HepG2 (cell line): Measurements from ENCODE around the gene TENM3. TPM values are rescaled to one million over a fixed set of nuclear protein-coding genes. Genes with fewer than 3 reads are reported as not detected.

Experiments used
- ATAC-seq: fragments of 200-7000 bp; cut with Tn5 transposase; 3 replicates; pipeline ENCODE4 v1.9.1; 2020; ENCODE audit warnings: mild to moderate bottlenecking, moderate library complexity
- BruUV-seq: library from RNA; stranded (reverse); fragments of 400-500 nt; replicated peaks from 2 replicates; lab custom pipeline; 2021; lab: Mats Ljungman, UMichigan
- CTCF ChIA-PET: fragments of 300-600 bp; formaldehyde crosslinking; extraction: SDS; loops from one replicate; lab custom pipeline; 2021; ENCODE audit warnings: low total read pairs, inconsistent platforms, low intra/inter-chr PET ratio; lab: Yijun Ruan, JAX
- POLR2A ChIA-PET: fragments of 350-600 bp; sonication (Branson Sonifier 250); formaldehyde crosslinking; loops from one replicate; lab custom pipeline; 2020; ENCODE audit warnings: antibody characterized with exemption, inconsistent platforms; lab: Yijun Ruan, JAX
- DNase-seq: peaks from one replicate; pipeline ENCODE4 v3.0.0-alpha.2; 2015; ENCODE audit warnings: low spot score
- FAIRE-seq: peaks from 3 replicates; lab custom pipeline; 2011; peaks lifted over from hg19 to GRCh38; lab: Jason Lieb, UNC
- H2AFZ ChIP-seq: one replicate; pipeline ENCODE4 v1.6.1; 2011; ENCODE audit warnings: low read length, inconsistent platforms
- H3K27ac ChIP-seq: fragments of 300-600 bp; 3 replicates; pipeline ENCODE4 v1.8.0; 2011; ENCODE audit warnings: mixed run types, mild to moderate bottlenecking, mixed read lengths, low read length, inconsistent platforms; ENCODE audit not compliant: insufficient read depth; ENCODE audit errors: extremely low read length
- H3K27me3 ChIP-seq, 2 experiments: fragments of 200-600 bp in 1 of 2; 2 replicates in 1 of 2; 3 replicates in 1 of 2; pipeline versions ENCODE4 v1.6.0 to v1.8.0; 2011; ENCODE audit warnings: low read length in 2 of 2, mild to moderate bottlenecking in 2 of 2, moderate library complexity in 2 of 2, inconsistent platforms in 1 of 2; ENCODE audit not compliant: insufficient read depth in 2 of 2, control insufficient read depth in 1 of 2
- H3K36me3 ChIP-seq, 2 experiments: fragments of 200-600 bp in 1 of 2; replicated peaks in 1 of 2; 2 replicates in 1 of 2; 3 replicates in 1 of 2; pipeline versions ENCODE4 v1.5.1 to v1.8.0; 2011; ENCODE audit warnings: low read length in 2 of 2, inconsistent platforms in 1 of 2; ENCODE audit not compliant: insufficient read depth in 2 of 2, control insufficient read depth in 1 of 2
- H3K4me1 ChIP-seq: 2 replicates; pipeline ENCODE4 v1.5.1; 2012; ENCODE audit warnings: low read length, inconsistent platforms; ENCODE audit not compliant: insufficient read depth
- H3K4me2 ChIP-seq: 2 replicates; pipeline ENCODE4 v1.6.0; 2011; ENCODE audit warnings: low read depth, low read length, inconsistent platforms
- H3K4me3 ChIP-seq, 3 experiments: fragments of 200-600 bp in 1 of 3; sonication (generic), shearing (Covaris generic) in 1 of 3; replicated peaks in 1 of 3; 2 replicates each; pipeline ENCODE4 v1.5.1; 2011 to 2016; ENCODE audit warnings: low read length in 3 of 3, inconsistent platforms in 2 of 3, low read depth in 2 of 3, mild to moderate bottlenecking in 2 of 3, control low read depth in 1 of 3, mixed read lengths in 1 of 3; ENCODE audit not compliant: insufficient read depth in 1 of 3
- H3K79me2 ChIP-seq: one replicate; pipeline ENCODE4 v1.6.1; 2011; ENCODE audit warnings: low read length, inconsistent platforms; ENCODE audit not compliant: insufficient read depth
- H3K9ac ChIP-seq: 2 replicates; pipeline ENCODE4 v1.6.0; 2011; ENCODE audit warnings: mild to moderate bottlenecking, low read depth, low read length, inconsistent platforms; ENCODE audit not compliant: insufficient read depth
- H3K9me3 ChIP-seq: 2 replicates; pipeline ENCODE4 v1.5.1; 2012; ENCODE audit warnings: mild to moderate bottlenecking, low read length
- H4K20me1 ChIP-seq: 2 replicates; pipeline ENCODE4 v1.6.0; 2011; ENCODE audit warnings: inconsistent platforms, mild to moderate bottlenecking, low read length, moderate library complexity; ENCODE audit not compliant: insufficient read depth
- BRCA1 ChIP-seq: sonication (generic); formaldehyde crosslinking; IDR thresholded peaks from 2 replicates; pipeline ENCODE4 v1.4.0; 2020; ENCODE audit warnings: missing genetic modification reagents
- DNMT1 ChIP-seq: sonication (generic); formaldehyde crosslinking; IDR thresholded peaks from 2 replicates; pipeline ENCODE4 v1.5.1; 2020; ENCODE audit warnings: mild to moderate bottlenecking, missing genetic modification reagents
- GATAD2A ChIP-seq: IDR thresholded peaks from 2 replicates; pipeline ENCODE4 v1.6.1; 2016
- KDM3A ChIP-seq: IDR thresholded peaks from 2 replicates; pipeline ENCODE4 v1.6.1; 2018; ENCODE audit warnings: low read depth, missing compliant biosample characterization
- KLF11 ChIP-seq: IDR thresholded peaks from 2 replicates; pipeline ENCODE4 v1.6.1; 2016; ENCODE audit warnings: missing compliant biosample characterization
- MEIS2 ChIP-seq: sonication (generic); formaldehyde crosslinking; IDR thresholded peaks from 2 replicates; pipeline ENCODE4 v1.9.0; 2021; ENCODE audit warnings: mild to moderate bottlenecking, missing genetic modification reagents
- MTF2 ChIP-seq: sonication (generic); formaldehyde crosslinking; IDR thresholded peaks from 2 replicates; pipeline ENCODE4 v1.5.0; 2020; ENCODE audit warnings: missing genetic modification reagents, borderline replicate concordance
- RBFOX2 ChIP-seq: fragments of 200-400 bp; formaldehyde crosslinking; IDR thresholded peaks from 2 replicates; pipeline ENCODE4 v1.6.1; 2017; ENCODE audit warnings: low read depth, mild to moderate bottlenecking, low read length
- RCOR2 ChIP-seq: IDR thresholded peaks from 2 replicates; pipeline ENCODE4 v1.6.1; 2016; ENCODE audit warnings: missing biosample characterization, missing genetic modification reagents
- ZKSCAN1 ChIP-seq: fragments of 150-350 bp; IDR thresholded peaks from 2 replicates; pipeline ENCODE4 v1.6.1; 2014; ENCODE audit warnings: low read length
- ZNF629 ChIP-seq: sonication (generic); formaldehyde crosslinking; conservative IDR thresholded peaks from 2 replicates; pipeline ENCODE4 v1.5.0; 2020; ENCODE audit warnings: missing genetic modification reagents
- ZNF777 ChIP-seq: sonication (generic); formaldehyde crosslinking; IDR thresholded peaks from 2 replicates; pipeline ENCODE4 v1.4.0; 2020; ENCODE audit warnings: missing genetic modification reagents
- ZSCAN29 ChIP-seq: sonication (generic); formaldehyde crosslinking; conservative IDR thresholded peaks from 2 replicates; pipeline ENCODE4 v1.4.0; 2020; ENCODE audit warnings: mild to moderate bottlenecking, missing genetic modification reagents
- whole genome bisulfite sequencing: methylation state at CpG from one replicate; pipeline ENCODE4 v1.1.6; 2017; ENCODE audit warnings: low lambda C conversion rate; 5-methylcytosine and 5-hydroxymethylcytosine counted together
- in situ Hi-C: cut with HindIII; loops from 2 replicates; pipeline ENCODE4 v1.10.0; 2017; ENCODE audit warnings: low pct_unique_long_range_greater_than_20kb; ENCODE audit not compliant: extremely low pct_ligation_motif_present
- intact Hi-C: fragments of 100-400 bp; cut with micrococcal nuclease; formaldehyde crosslinking; loops from one replicate; pipeline ENCODE4 v1.10.0; 2022; ENCODE audit not compliant: unreplicated experiment
- polyA plus RNA-seq, 8 experiments: library from polyadenylated mRNA; depleted of rRNA in 3 of 8; stranded (reverse) in 7 of 8; unstranded in 1 of 8; fragments of >200 nt; fragmentation: Illumina TruSeq in 4 of 8; extraction: Trizol in 4 of 8; gene quantifications; 2 replicates each; pipeline versions ENCODE4 v1.2.1 to v1.2.3, GENCODE V29; 2011 to 2016; ENCODE audit warnings: low read depth in 4 of 8, missing spikeins in 1 of 8, mixed read lengths in 1 of 8; ENCODE audit not compliant: insufficient read depth in 1 of 8
- total RNA-seq, 5 experiments: library from RNA; depleted of rRNA; stranded (reverse); fragments of >200 nt; fragmentation: Illumina TruSeq; extraction: Trizol; gene quantifications; 2 replicates each; pipeline ENCODE4 v1.2.3, GENCODE V29; 2016; ENCODE audit warnings: low read depth in 1 of 5
- TF ChIP-seq, protein P1 (sequence below): conservative IDR thresholded peaks from 2 replicates; pipeline ENCODE4 v1.6.1; 2018; ENCODE audit warnings: missing genetic modification reagents
- TF ChIP-seq, protein P2 (sequence below), 2 experiments: sonication (generic) in 1 of 2; formaldehyde crosslinking in 1 of 2; IDR thresholded peaks; 2 replicates each; pipeline versions ENCODE4 v1.4.0 to v1.6.1; 2018 to 2020; ENCODE audit warnings: missing genetic modification reagents in 2 of 2, borderline replicate concordance in 1 of 2, low read depth in 1 of 2, mild to moderate bottlenecking in 1 of 2, missing biosample characterization in 1 of 2
- TF ChIP-seq, protein P3 (sequence below): sonication (generic); formaldehyde crosslinking; IDR thresholded peaks from 2 replicates; pipeline ENCODE4 v1.4.0; 2020; ENCODE audit warnings: mild to moderate bottlenecking, missing genetic modification reagents
- TF ChIP-seq, protein P4 (sequence below): sonication (generic); formaldehyde crosslinking; IDR thresholded peaks from 2 replicates; pipeline ENCODE4 v1.5.1; 2020; ENCODE audit warnings: missing genetic modification reagents, mild to moderate bottlenecking, borderline replicate concordance

Gene TENM3
- total and polyA plus RNA-seq, 2 of the 13 experiments (the other 11 are each of a cell fraction or from before 2014, with no cell fraction given) = 0.04 TPM; not detected in 1

DNA sequence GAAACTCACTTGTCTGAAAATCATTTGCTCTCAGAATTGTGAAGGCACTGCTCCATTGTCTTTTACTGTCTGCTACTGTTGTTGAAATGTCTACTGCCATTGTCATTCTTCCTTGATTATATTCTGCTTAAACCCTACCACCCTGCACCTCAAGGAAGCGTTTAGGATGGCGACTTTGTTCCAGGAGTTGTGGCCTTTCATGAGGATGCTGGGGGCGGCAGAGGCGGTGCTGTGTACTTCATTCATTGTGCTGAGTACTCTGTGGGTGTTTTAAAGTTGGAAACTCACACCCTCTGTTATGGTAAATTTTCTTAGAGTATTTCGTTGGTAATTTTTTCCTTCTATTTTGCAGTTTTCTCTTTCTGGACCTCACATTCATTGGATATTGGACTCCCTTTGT is 258.9 kb downstream of the TENM3 start (continued):
- TF ChIP-seq, protein P1, sequence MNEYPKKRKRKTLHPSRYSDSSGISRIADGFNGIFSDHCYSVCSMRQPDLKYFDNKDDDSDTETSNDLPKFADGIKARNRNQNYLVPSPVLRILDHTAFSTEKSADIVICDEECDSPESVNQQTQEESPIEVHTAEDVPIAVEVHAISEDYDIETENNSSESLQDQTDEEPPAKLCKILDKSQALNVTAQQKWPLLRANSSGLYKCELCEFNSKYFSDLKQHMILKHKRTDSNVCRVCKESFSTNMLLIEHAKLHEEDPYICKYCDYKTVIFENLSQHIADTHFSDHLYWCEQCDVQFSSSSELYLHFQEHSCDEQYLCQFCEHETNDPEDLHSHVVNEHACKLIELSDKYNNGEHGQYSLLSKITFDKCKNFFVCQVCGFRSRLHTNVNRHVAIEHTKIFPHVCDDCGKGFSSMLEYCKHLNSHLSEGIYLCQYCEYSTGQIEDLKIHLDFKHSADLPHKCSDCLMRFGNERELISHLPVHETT (CRISPR knock-in tag) = no peak
- TF ChIP-seq ZNF629 (CRISPR knock-in tag) = no peak
- TF ChIP-seq, protein P2, sequence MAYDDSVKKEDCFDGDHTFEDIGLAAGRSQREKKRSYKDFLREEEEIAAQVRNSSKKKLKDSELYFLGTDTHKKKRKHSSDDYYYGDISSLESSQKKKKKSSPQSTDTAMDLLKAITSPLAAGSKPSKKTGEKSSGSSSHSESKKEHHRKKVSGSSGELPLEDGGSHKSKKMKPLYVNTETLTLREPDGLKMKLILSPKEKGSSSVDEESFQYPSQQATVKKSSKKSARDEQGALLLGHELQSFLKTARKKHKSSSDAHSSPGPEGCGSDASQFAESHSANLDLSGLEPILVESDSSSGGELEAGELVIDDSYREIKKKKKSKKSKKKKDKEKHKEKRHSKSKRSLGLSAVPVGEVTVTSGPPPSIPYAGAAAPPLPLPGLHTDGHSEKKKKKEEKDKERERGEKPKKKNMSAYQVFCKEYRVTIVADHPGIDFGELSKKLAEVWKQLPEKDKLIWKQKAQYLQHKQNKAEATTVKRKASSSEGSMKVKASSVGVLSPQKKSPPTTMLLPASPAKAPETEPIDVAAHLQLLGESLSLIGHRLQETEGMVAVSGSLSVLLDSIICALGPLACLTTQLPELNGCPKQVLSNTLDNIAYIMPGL (CRISPR knock-in tag; IDR thresholded peaks at IDR 0.05; ENCODE audit: borderline replicate concordance in 1 of 2, low read depth in 1 of 2) = no peak
- no peak for TF ChIP-seq ZSCAN29

DNA sequence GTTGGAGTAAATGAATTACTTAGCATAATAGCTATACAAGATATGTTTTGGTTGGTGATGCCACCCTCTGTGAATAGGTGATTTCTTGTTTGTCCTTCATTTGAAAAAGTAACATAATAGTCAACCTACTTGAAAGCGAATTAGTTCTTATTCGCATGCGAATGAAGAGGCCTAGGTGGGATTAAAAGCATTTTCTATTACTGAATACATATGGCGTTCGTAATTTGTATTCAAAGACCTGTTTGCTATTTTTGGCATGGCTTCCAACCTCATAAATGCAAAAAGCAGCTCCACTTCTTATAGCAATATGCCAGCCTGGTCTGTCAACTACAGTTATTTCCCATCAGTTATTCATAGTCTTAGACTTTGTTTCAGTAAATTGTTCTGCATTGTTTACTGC is 261.3 kb downstream of the TENM3 start:
- WGBS = 66% methylated on average over 5 of the region's 5 CpGs

More for the DNA sequence above, 261.3 kb downstream of the TENM3 start:
- Histone ChIP-seq H3K9me3 (no peaks in the 10 kb centered on the region), H3K27me3 (no peaks in the 10 kb centered on the region), H3K4me2 (no peak overlapping the region), H3K79me2 (no peaks in the 10 kb centered on the region), H3K36me3 (no peaks in the 10 kb centered on the region), H2AFZ (no peak overlapping the region), H3K9ac (no peak overlapping the region), H4K20me1 (no peaks in the 10 kb centered on the region), H3K4me1 (no peaks in the 10 kb centered on the region), H3K4me3 (no peak overlapping the region), H3K27ac (no peak overlapping the region)
- CTCF ChIA-PET = no interaction called here
- POLR2A ChIA-PET = no interaction called here
- in situ Hi-C loops (no loop called here), intact Hi-C loops (no loop called here)
- DNase-seq (no peak), FAIRE-seq (no peak), ATAC-seq (no peak)
- BruUV-seq = no TSS peak
- TF ChIP-seq KLF11 (CRISPR knock-in tag) (no peak), RCOR2 (CRISPR knock-in tag) (no peak), RBFOX2 (no peak), GATAD2A (CRISPR knock-in tag) (no peak), ZNF777 (CRISPR knock-in tag) (no peak), DNMT1 (CRISPR knock-in tag) (no peak), MTF2 (no peak), MEIS2 (CRISPR knock-in tag) (no peak), KDM3A (CRISPR knock-in tag) (no peak), ZKSCAN1 (no peak), BRCA1 (no peak)
- TF ChIP-seq, protein P3, sequence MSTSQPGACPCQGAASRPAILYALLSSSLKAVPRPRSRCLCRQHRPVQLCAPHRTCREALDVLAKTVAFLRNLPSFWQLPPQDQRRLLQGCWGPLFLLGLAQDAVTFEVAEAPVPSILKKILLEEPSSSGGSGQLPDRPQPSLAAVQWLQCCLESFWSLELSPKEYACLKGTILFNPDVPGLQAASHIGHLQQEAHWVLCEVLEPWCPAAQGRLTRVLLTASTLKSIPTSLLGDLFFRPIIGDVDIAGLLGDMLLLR = no peak
- TF ChIP-seq, protein P4, sequence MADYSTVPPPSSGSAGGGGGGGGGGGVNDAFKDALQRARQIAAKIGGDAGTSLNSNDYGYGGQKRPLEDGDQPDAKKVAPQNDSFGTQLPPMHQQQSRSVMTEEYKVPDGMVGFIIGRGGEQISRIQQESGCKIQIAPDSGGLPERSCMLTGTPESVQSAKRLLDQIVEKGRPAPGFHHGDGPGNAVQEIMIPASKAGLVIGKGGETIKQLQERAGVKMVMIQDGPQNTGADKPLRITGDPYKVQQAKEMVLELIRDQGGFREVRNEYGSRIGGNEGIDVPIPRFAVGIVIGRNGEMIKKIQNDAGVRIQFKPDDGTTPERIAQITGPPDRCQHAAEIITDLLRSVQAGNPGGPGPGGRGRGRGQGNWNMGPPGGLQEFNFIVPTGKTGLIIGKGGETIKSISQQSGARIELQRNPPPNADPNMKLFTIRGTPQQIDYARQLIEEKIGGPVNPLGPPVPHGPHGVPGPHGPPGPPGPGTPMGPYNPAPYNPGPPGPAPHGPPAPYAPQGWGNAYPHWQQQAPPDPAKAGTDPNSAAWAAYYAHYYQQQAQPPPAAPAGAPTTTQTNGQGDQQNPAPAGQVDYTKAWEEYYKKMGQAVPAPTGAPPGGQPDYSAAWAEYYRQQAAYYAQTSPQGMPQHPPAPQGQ = no peak
